ENCODE measurements around the gene EXOC4. TPM values are rescaled to one million over a fixed set of nuclear protein-coding genes. Genes with fewer than 3 reads are reported as not detected.

Gene EXOC4
- total RNA-seq, 1 donor from 2014 or later: 41.3 TPM

GRCh38 chr7:133940368-133940767 is 687.5 kb downstream of the EXOC4 start:
- H3K4me3 ChIP-seq (ENCODE audit: low read depth, low read length): no peak overlapping the region
- no peak for TF ChIP-seq CTCF (conservative IDR thresholded peaks at IDR 0.05; ENCODE audit: low read depth, low read length)
- no peak for DNase-seq (ENCODE audit: low read depth)

GRCh38 chr7:133941496-133941895 is 688.6 kb downstream of the EXOC4 start:
- no peak overlapping the region for H3K4me3 ChIP-seq (ENCODE audit: low read depth, low read length)
- no peak for DNase-seq (ENCODE audit: low read depth)
- TF ChIP-seq CTCF (conservative IDR thresholded peaks at IDR 0.05; ENCODE audit: low read depth, low read length): no peak

GRCh38 chr7:133945497-133945896 is 692.6 kb downstream of the EXOC4 start:
- DNase-seq (ENCODE audit: low read depth): no peak
- H3K4me3 ChIP-seq (ENCODE audit: low read depth, low read length): no peak overlapping the region
- TF ChIP-seq CTCF (conservative IDR thresholded peaks at IDR 0.05; ENCODE audit: low read depth, low read length): no peak

- no peak for DNase-seq (ENCODE audit: low read depth)
- no peak overlapping the region for H3K4me3 ChIP-seq (ENCODE audit: low read depth, low read length)
- TF ChIP-seq CTCF (conservative IDR thresholded peaks at IDR 0.05; ENCODE audit: low read depth, low read length): no peak
Measured at GRCh38 chr7:133947458-133948254, 694.8 kb downstream of the EXOC4 start.

- no peak overlapping the region for H3K4me3 ChIP-seq (ENCODE audit: low read depth, low read length)
- TF ChIP-seq CTCF (conservative IDR thresholded peaks at IDR 0.05; ENCODE audit: low read depth, low read length): no peak
- no peak for DNase-seq (ENCODE audit: low read depth)
Measured at GRCh38 chr7:133948588-133948987, 695.7 kb downstream of the EXOC4 start.

- no peak for DNase-seq (ENCODE audit: low read depth)
- no peak for TF ChIP-seq CTCF (conservative IDR thresholded peaks at IDR 0.05; ENCODE audit: low read depth, low read length)
- no peak overlapping the region for H3K4me3 ChIP-seq (ENCODE audit: low read depth, low read length)
Measured at GRCh38 chr7:133950855-133951254, 698.0 kb downstream of the EXOC4 start.

- no peak for DNase-seq (ENCODE audit: low read depth)
Measured at GRCh38 chr7:133955208-133955607, 702.3 kb downstream of the EXOC4 start.

More at GRCh38 chr7:133955208-133955607, 702.3 kb downstream of the EXOC4 start:
- no peak overlapping the region for H3K4me3 ChIP-seq (ENCODE audit: low read depth, low read length)
- TF ChIP-seq CTCF (conservative IDR thresholded peaks at IDR 0.05; ENCODE audit: low read depth, low read length): no peak
